ENCODE measurements around the gene TMPRSS13. TPM values are rescaled to one million over a fixed set of nuclear protein-coding genes. Genes with fewer than 3 reads are reported as not detected.

The TMPRSS13 gene
- total and polyA plus RNA-seq, 9 of the 15 experiments (the other 6 are each of a cell fraction or from before 2014, with no cell fraction given), result 0.11 to 0.29 (median 0.15) TPM

GRCh38 chr11:117887431-117888138 is 41.6 kb downstream of the TMPRSS13 start:
- no peak overlapping the region for H3K27ac ChIP-seq (ENCODE audit: extremely low read depth, low read depth, low read length)
- peaks cover 0 to 7% of the 10 kb centered on the region in 2 experiments; a peak in 3 of 5 replicates for H3K4me1 ChIP-seq (replicated peaks in 1 of 2; ENCODE audit: control insufficient read depth in 2 of 2, insufficient read depth in 2 of 2, low read length in 2 of 2)
- POLR2A ChIA-PET, result no interaction called here
- in situ Hi-C loops (cut with MboI), result no loop called here
- no peaks in the 10 kb centered on the region for H3K79me2 ChIP-seq (ENCODE audit: control insufficient read depth, insufficient read depth, low read length)
- FAIRE-seq (no peak), ATAC-seq (no peak), DNase-seq (ENCODE audit: extremely low read depth in 1 of 4, low spot score in 3 of 4) (no peak)
- CTCF ChIA-PET (ENCODE audit: low intra/inter-chr PET ratio), result no interaction called here
- H4K20me1 ChIP-seq (replicated peaks; ENCODE audit: control insufficient read depth, insufficient read depth, low read length), result no peaks in the 10 kb centered on the region; the same call in 1 of the 2 replicates
- H2AFZ ChIP-seq (ENCODE audit: low read depth, low read length), result no peak overlapping the region
- H3K4me3 ChIP-seq, result no peak overlapping the region
- BruUV-seq (replicated peaks), result no TSS peak
- H3K36me3 ChIP-seq (ENCODE audit: control insufficient read depth, insufficient read depth, low read length), result no peaks in the 10 kb centered on the region
- 4% methylated on average over 9 of the region's 9 CpGs for WGBS (ENCODE audit: insufficient coverage, low coverage, missing lambda C conversion rate)
- H3K4me2 ChIP-seq (ENCODE audit: insufficient read depth, low read length), result no peak overlapping the region
- intact Hi-C loops (cut with micrococcal nuclease), result no loop called here
- H3K9ac ChIP-seq (ENCODE audit: insufficient read depth in 1 of 2, low read depth in 2 of 2, low read length in 2 of 2), result no peak overlapping the region
- no peaks in the 10 kb centered on the region for H3K9me3 ChIP-seq (replicated peaks; ENCODE audit: control insufficient read depth, insufficient read depth, low read depth, low read length)
- no peak for TF ChIP-seq ZNF23 (CRISPR knock-in tag; IDR thresholded peaks at IDR 0.05)
- TF ChIP-seq ARHGAP35 (IDR thresholded peaks at IDR 0.05; ENCODE audit: partially characterized antibody), result no peak
- TF ChIP-seq SMARCE1 (IDR thresholded peaks at IDR 0.05), result no peak
- no peak for TF ChIP-seq RBM17 (IDR thresholded peaks at IDR 0.05; ENCODE audit: borderline replicate concordance, low read depth, low read length)
- no peak for TF ChIP-seq ZNF311 (CRISPR knock-in tag; IDR thresholded peaks at IDR 0.05)
- TF ChIP-seq, protein P1, sequence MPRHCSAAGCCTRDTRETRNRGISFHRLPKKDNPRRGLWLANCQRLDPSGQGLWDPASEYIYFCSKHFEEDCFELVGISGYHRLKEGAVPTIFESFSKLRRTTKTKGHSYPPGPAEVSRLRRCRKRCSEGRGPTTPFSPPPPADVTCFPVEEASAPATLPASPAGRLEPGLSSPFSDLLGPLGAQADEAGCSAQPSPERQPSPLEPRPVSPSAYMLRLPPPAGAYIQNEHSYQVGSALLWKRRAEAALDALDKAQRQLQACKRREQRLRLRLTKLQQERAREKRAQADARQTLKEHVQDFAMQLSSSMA (CRISPR knock-in tag; IDR thresholded peaks at IDR 0.05), result no peak
- no peak for TF ChIP-seq ZBED1 (IDR thresholded peaks at IDR 0.05)
- no peak for TF ChIP-seq POLR2AphosphoS5 (IDR thresholded peaks at IDR 0.05; ENCODE audit: control insufficient read depth, insufficient read depth, low read depth, low read length)
- no peak for TF ChIP-seq SNIP1 (IDR thresholded peaks at IDR 0.05; ENCODE audit: low read depth)
- TF ChIP-seq EWSR1 (IDR thresholded peaks at IDR 0.05; ENCODE audit: borderline replicate concordance, low read depth, partially characterized antibody), result no peak
- no peak for TF ChIP-seq TCFL5 (CRISPR knock-in tag; conservative IDR thresholded peaks at IDR 0.05)
- no peak for TF ChIP-seq FOXK1 (CRISPR knock-in tag; IDR thresholded peaks at IDR 0.05; ENCODE audit: borderline replicate concordance)
- TF ChIP-seq TRIM24 (IDR thresholded peaks at IDR 0.05), result no peak
- H3K9me1 ChIP-seq (ENCODE audit: control insufficient read depth, insufficient read depth, low read length), result no peaks in the 10 kb centered on the region
- H3K27me3 ChIP-seq (ENCODE audit: control insufficient read depth in 2 of 2, insufficient read depth in 2 of 2, low read length in 2 of 2), result peaks cover 18 to 45% of the 10 kb centered on the region in 2 experiments; a peak in 4 of 5 replicates

Measured in K562 (cell line).